NCI-H187 (cell line): ENCODE measurements around the gene RBMS3.
"Not testable (repeated sequence)": the region's sequence is repeated elsewhere in the genome, so short reads cannot be mapped to it uniquely, and the experiment has no call there.

Source experiments
- DNase-seq, 2 experiments: peaks; one replicate each; lab custom pipeline; 2025; lab: John Stamatoyannopoulos, UW

The RBMS3 gene

DNA sequence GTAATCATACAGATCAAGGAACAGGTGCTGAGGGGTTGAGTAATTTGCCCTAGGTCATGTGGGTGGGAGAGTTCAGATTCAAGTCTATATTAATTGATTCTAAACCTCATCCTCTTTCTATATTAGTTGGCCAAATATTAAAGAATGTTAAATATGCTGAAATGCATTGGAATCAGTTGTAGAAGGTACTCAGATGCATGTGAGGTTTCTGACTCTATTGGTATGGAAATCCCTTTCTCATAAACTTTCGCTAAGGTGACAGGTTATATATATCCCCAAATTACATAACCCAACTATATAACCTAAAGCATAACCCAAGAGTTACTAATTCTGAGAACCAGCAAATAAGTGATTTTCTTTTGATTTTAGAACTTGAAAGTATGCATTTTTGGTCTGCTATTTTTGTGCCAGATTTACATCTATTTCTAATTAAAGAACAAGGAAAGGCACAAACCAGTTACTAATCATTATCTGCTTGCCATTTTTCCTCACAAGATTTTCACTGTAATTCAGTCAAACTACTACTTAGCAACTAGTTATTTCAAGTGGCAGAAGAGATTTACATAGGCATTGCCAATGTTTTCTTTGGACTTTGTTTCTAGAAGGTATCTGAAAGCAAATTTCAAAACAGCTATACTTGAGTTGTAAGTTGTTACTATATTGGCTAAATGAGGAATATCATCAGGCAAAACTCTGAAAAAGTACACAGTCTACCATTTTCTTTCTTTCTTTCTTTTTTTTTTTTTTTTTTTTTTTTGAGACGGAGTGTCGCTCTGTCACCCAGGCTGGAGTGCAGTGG, 201.3 kb downstream of the RBMS3 start:
- no peak for DNase-seq

DNA sequence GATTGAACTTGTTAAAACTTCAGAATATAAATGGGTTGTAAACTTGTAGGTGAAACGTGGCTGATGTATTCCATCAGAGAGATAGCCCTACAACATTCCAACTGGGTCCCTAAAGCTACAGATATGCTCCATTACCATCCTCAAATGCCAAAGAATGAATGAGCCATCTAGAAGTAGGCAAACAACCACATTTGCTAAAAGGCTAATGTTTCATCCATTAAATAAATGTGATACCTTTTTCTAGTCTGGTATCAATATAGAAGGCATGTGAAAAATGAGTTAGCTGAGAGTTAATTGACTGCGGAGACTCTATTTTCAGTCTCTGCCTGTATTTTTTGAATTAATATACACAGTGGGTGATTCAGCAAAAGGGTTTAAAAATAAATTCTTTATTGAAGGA, 203.8 kb downstream of the RBMS3 start:
- DNase-seq, result no peak

DNA sequence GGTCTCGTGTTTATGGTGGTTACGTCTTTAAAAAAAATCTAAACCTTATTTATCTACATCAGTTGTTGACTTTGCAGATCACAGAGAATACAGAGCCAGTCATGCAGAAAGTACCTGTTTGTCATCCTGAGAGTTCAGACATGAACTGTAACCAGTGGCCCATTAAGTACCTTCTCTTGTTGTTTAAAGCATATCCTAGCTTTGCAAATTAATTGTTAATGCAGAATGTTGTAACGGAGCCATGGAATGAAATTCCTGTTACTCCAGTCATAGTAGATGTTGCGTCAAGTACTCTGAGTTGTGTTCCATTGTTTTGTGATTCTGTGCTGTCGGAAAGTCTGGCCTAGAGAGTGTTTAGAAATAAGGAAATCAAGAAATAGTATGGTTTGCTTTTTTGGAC, 205.2 kb downstream of the RBMS3 start:
- DNase-seq, result no peak

DNA sequence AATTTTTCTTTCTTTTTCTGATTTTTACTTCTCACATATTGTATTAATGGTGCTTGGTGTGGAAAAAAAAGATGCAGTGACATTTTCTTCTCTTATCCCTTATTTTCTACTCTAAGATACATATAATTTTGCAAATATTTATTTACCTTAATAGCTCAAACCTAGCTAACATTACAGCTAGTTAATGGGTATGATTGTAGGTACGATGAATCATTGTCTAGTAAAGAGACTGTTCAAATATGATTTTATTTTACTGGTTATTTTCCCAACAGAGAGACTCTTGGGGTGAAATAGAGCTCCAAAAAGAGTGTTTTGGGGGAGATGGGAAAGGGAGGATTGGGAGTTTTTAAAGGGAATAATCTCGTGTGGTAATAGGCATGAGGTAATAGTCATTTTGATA, 206.0 kb downstream of the RBMS3 start:
- no peak for DNase-seq

DNA sequence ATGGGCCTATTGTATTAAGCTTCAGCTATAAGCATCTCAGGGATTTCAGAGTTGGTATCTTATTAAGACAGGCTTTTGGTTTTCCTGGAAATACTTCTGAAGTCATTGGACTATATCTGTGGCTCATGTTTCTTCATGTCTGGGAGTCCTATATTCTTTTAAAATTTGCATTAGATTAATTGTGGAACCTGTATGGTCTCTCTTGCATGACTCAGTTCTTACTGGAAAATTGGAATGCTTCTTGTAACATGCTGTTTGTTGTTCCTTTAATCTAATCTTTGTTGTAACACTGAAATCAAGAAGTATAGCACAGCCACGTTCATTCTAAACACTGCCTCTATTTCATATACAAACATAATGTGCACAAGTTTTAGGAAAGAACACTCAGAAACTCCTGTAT, 208.1 kb downstream of the RBMS3 start:
- no peak for DNase-seq

DNA sequence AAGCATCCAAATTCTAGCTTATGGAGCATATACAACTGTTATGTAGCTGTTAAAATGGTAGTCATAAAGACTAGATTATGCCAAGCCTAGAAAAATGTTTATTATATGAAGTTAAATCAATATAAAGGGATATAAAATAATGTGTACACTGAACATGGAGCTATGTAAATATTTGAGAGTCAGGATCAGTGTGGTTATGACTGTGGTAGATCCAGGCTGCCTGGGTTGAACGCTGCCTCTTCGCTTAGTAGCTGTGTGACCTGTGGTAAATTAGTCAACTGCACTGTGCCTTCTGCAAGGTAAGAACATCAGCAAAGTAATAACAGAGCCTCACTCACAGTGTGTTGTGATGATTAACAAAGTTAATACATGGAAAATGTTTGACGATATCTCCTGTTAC, 212.2 kb downstream of the RBMS3 start:
- DNase-seq, result no peak

DNA sequence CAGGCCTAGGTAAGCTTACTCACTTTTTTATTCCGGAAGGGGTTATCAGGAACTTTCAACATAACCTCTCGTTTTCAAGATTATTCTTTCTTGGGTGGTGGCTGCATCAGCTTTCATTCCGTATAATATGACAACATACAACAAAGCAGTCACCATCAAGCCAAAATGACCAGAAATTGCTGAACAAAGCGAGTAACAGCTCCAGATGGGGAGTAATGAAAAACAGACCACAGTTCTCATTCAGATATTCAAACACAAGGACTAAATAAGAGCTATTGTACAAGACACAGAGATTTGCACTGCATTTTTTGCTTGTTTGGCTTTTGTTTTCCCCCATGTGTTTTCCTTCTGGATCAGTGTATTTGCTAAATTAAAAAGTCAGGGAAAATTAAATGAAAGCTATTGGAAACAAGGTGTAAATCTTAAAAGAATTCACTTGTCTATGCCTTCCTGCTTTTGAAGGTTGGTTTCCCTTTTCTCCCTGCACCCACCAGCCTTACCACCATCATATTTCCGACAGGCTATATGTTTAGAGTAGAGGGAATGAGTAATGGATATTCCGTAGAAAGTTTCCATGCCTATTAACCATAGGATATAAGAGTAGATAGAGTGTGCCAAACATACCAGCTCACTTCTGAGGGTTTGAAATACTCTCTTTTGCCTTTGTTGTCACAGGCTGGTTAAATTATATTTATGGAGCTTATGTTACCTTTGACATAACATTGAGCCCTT, 213.6 kb downstream of the RBMS3 start:
- no peak for DNase-seq

DNA sequence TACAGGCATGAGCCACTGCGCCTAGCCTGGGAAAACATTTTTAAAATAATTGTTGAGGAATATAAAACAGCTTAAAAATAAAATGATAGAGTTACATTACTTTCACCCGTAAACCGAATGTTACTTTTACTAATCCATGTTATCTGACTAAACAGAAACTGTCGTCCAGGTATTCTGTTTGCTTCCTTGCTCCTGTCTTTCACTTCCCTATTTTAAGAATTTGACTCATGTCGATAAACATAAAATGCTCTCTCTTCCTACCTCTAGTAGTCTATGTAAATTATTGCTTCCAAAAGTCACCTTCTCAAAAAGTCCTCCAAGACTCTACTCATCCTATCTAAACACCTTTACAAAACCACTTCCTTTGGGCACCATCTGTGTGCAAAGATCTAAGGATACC, 216.4 kb downstream of the RBMS3 start:
- no peak for DNase-seq

DNA sequence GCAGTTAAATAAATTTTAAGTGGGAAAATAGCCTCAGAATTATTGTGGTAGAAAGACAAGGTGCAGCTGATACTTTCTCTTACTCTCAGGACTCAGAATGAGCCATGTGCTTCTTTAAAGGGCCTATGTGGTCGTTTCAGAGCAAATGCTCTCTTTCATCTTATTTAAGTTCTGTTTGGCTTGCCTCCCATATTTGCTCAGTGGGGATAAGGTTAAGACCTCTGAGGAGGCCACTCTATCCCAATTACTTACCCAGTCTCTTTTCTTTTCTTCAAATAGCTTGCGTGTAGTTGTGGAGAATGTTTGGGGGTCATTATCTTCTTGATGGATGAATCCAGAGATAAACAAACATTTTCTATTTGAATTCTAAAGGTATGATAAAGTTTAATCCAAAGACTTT, 221.9 kb downstream of the RBMS3 start:
- DNase-seq, result no peak

DNA sequence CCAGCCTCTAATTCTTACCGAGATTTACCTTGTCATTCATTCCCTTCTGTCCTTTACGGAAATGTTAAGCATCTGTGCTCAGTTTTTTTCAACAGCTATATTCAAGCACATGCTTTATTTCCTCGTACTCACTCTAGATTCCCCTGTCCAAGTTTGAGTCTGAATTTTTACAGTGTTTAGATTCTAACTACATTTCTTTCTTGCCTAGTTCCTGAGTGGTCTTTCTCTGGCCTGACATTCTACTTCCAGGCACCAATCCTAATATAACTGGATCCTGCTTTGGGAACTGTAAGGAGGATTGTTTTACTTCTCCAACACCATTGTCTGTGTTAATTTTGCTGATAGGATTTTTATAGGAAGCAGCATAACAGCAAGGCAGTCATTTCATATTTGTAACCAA, 222.4 kb downstream of the RBMS3 start:
- DNase-seq, result no peak

DNA sequence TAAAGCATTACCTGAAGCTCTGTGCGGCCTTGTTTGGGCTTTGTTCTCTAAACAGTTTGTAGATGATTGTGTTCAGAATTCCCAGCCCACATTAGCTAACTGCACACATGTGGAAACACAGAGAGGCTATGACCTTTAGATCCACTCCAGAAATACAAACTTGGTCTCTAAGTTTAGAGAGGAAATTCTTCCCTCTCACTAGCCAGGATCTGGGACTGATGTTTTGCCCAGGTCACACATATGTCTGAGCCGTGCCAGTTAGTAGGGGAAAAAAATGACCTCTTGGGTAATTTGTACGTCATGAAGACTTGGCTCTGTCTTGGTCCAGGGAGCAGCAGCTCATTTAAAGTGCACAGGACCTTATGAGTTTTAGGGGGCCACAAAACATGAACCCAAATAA, 223.1 kb downstream of the RBMS3 start:
- no peak for DNase-seq

DNA sequence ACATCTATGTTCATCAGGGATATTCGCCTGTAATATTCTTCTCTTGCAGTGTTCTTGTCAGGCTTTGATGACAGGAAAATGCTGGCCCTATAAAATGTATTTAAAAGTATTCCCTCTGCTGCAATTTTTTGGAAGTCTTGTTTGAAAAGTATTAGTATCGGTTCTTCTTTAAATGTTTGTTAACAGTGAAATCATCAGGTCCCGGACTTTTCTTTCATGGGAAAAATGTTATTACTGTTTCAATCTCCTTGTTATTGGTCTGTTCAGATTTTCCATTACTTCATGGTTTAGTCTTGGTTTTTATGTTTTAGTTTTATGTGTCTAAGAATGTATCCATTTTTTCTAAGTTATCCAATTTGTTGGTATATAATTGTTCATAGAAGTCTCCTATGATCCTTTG, 225.6 kb downstream of the RBMS3 start:
- DNase-seq, result no peak

DNA sequence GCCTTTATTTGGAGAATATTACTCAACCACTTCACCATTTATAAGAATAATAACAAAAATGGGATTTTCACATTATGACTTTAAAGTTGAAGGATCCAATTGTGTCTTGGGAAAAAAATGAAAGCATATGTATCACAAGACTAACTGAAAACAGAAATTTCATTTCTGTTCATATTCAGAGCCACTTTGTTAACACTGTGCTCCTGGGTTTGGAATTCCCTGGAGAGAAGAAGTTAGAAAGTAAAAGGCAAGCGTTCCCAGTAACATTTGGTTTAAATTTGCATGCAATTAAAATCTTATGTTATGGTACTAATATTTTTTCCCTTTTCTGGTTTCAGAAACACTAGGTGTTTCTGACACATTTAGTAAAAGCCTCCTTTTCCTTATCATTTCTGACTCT, 230.8 kb downstream of the RBMS3 start:
- DNase-seq, result no peak

DNA sequence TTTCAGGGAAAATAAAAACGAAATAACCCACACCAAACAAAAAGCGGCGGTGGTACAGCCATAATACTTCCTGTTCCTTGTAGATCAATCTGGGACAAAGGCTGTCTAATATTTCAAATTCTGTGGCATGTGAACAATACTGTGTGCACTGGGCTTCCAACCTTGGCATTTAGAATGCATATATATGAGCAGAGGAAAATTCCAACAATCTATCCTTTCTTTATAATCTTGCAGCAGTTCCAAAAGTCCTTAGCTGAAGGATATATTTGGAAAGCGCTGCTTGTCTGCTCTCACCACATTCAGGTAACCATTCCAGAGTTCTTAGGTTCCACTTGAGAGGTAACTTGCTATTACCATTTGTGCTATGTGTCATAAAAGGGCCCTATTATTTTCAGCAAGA, 231.8 kb downstream of the RBMS3 start:
- DNase-seq, result no peak

DNA sequence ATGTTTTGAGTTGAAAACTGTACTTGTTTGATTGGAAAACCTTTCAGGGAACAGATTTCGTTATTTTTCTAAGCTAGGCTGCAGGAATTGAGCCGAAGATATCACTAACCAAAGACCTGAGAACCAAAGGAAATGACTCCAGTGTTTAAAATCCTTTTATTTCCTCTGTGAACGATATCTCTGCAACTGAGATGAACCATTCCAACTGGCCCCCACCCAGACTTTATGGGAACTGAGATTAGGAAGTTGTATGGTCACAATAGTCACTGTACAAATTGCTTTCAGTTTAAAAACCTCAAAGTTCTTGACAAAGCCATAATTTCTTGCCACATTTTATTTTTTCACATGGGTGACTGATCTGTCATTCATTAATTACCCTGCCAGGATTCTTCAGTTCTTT, 232.4 kb downstream of the RBMS3 start:
- no peak for DNase-seq

DNA sequence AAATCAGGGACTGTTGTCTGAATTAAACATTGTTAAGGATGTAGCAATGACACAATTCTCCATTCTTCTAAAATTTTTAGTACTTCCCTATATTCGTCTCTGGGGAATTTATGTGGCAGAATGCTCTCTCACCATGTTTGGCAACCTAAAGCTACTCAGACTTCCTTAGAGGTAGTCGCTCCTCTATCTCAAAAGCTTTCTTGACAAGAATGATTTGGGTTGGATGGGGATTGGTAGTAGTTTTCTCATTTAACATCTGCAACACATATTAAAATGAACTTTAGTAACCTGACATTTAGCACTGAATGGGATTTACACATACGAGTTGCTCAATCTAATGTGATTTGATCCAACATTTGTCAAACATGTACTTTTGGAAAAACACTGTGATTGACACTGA, 233.3 kb downstream of the RBMS3 start:
- DNase-seq, result no peak

DNA sequence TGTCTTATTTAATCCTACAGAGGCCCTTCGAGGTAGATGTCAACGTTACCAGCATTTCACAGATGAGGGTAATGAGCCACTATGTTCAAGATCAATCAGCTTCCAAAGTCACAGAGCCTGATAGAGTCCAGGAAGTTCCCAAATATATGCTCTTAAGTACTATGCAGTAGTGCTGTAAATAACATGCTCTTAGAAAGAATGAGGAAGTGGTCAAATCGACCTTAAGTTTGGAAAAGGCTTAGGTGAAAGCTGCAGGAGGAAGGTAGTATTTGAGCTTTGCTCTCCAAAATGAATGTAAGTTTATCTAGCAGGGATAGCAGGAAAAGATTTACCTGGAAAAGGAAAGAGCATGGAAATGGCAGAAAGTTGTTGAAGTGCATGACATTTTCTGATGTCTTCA, 234.0 kb downstream of the RBMS3 start:
- no peak for DNase-seq

DNA sequence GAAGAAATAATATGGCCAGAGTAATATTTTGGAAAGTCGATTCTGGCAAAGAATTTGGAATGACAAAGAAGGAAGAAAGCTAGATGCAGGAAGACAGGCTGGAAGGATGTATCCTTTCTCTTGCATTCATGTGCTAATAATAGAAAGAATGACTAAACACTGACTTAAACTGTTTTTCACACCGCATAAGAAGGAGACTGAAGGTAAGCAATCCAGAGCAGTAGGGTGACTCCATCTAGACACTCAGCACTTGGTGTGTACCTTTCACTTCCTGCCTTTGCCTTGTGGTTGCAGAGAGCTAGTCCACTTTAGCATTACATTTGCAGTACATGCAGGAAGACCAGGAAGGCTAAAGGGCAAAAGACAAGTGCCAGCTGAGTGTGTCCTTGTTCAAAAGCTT, 234.6 kb downstream of the RBMS3 start:
- DNase-seq, result no peak

DNA sequence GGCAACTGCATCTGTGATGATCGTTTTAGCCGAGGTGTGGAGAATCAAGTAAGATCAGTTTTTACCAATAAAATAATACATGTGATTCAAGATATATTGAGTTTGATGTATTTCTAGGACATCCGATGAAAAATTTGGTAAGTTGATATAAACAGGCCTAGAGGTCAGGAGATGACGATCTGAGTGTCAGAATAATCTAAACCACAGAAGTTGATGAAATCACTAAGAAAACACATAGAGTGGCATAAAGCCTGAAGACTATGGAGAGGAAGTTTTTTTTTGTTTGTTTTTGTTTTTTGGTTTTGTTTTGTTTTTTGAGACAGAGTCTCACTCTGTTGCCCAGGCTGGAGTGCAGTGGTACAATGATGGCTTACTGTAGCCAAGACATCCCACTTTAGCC, 235.3 kb downstream of the RBMS3 start:
- no peak for DNase-seq

DNA sequence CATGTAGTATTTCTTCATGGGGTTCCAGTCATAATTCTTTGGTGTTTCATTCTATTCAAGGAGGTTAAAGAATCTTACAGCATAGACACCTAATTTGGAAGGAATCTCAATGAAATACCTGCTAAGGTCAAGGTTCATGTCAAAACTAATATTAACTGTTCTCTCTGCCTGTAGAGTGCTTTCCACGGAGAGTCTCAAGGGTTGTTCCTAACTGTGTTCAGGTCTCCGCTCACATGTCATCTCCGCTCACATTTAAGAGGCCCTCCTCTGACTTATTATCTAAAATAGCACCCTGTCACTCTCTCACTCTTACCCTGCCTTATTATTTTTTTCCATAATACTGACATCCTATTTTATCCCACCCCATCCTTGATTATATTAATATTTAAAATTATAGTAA, 239.9 kb downstream of the RBMS3 start:
- no peak for DNase-seq

DNA sequence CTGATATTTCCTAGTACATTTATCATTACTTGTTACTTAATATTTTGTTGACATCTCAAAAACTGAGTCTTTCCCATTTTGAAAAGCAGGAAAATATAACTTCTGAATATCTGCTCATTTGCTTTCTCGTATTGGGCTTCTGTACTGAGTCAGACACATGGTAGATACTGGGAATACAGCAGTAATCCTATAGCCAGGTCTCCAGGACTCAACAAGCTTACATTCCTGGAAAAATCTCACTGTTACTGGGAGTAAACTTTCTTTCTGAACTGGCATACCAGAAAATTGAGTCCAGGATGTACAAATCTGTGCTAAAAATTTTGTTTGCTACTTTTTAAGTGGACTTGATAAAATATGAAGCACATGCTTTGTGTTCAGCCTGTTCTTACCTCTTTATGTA, 240.4 kb downstream of the RBMS3 start:
- no peak for DNase-seq

DNA sequence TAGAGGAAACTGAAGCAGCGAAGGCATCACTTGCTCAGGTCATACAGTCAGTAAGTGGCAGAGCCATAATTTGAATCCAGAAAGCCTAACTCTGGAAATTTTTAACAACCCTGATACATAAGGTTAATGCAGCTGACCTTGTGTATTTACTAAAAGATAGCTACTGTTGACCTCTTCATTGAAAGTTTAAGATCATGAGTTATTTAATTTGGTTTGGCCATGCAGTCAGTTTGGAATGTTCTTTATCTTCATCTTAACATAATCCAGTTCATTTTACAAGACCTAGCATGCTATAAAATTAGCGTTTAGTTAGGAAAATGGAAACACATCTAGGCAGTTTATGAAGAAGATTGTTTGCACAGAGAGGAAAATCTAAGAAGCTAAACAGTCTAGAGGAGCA, 240.9 kb downstream of the RBMS3 start:
- no peak for DNase-seq

DNA sequence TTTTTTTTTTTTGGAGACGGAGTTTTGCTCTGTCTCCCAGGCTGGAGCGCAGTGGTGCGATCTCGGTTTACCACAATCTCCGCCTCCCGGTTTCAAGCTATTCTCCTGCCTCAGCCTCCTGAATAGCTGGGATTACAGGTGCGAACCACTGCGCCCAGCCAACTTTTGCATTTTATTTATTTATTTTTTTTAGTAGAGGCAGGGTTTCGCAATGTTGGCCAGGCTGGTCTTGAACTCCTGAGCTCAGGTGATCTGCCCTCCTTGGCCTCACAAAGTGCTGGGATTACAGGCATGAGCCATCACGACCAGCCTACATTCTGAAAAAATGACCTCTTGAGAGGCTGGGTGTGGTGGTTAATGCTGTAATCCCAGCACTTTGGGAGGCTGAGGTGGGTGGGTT, 243.6 kb downstream of the RBMS3 start:
- DNase-seq, result not testable (repeated sequence)
